Hepatic stellate cell (primary cell): ENCODE results near the gene ABHD17A.
"Not testable (repeated sequence)": the region's sequence is repeated elsewhere in the genome, so short reads cannot be mapped to it uniquely, and the experiment has no call there.

Experiments used
- DNase-seq: peaks from one replicate; pipeline ENCODE4 v3.0.0; 2011; ENCODE audit warnings: low spot score

ABHD17A gene

GRCh38 chr19:1910177-1910576 is 24.9 kb upstream of the ABHD17A start:
- DNase-seq = peak; percentile 37

DNA sequence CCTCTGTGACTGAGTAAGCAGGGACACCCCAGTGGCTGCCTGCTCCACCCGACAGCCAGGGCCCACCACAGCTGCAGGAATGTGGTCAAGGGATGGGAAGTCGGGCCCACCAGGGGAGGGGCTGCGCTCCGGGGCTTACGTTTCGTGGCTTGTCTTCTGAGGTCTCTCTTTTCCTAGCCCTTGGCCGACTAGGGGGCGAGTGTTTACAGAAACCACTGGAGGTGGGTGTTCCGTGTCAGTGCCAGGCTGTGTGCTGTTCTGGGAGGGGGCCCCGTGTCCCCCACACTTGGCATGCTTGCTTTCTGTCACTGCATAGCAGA is 24.4 kb upstream of the ABHD17A start:
- DNase-seq = no peak

- DNase-seq = no peak
Measured at GRCh38 chr19:1908364-1908678, 23.0 kb upstream of the ABHD17A start.

- DNase-seq = no peak
Measured at GRCh38 chr19:1907563-1908363, 22.5 kb upstream of the ABHD17A start.

DNA sequence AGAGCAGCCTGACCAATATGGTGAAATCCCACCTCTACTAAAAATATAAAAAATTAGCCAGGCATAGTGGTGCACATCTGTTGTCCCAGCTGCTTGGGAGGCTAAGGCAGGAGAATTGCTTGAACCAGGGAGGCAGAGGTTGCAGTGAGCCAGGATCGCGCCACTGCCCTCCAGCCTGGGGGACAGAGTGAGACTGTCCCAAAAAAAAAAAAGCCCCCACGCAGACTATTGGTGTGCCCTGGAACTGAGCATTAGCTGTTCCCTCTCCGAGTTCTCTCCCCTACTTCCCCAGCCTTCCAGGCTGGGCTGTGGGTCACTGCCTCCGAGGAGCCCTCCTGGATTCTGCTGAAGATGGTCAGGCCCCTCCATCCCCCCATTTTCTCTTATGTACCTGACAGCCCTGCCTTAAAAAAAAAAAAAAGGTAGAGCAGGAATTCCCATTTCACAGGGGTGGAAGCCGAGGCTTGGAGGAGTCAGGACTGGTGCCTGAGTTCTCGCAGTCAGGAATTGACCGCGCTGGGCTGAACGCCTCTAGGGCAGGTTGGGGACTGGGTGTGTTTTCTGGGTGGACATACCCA is 21.8 kb upstream of the ABHD17A start:
- no peak for DNase-seq

DNA sequence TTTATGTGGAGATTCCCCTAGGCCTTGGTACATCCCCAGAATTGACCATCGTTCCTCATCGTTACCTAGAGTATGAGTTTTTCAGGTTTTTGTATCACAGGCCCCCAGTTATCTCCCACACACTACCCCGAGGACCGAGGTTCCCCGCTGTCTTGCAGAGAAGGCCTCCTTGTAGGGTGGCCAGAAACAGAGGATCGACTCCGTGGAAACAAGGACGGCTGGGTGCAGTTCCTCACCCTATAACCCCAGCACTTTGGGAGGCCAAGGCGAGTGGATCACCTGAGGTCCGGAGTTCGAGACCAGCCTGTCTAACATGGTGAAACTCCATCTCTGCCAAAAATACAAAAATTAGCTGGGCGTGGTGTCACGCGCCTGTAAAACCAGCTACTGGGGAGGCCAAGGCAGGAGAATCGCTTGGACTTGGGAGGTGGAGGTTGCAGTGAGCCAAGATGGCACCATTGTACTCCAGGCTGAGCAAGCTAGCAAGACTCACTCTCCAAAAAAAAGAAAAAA is 20.6 kb upstream of the ABHD17A start:
- no peak for DNase-seq

GRCh38 chr19:1905110-1905862 is 20.0 kb upstream of the ABHD17A start, which contains the start of the genes ADAT3 and SCAMP4:
ADAT3 (plus strand) TSS chr19:1905399; CDS start chr19:1912048, 6,649 bp downstream.
SCAMP4 (plus strand) TSS chr19:1905399; CDS start chr19:1915020, 9,621 bp downstream.
- DNase-seq = peak; percentile 98

GRCh38 chr19:1904860-1905109 is 19.5 kb upstream of the ABHD17A start:
- DNase-seq = no peak

GRCh38 chr19:1902923-1903322 is 17.6 kb upstream of the ABHD17A start:
- no peak for DNase-seq

- no peak for DNase-seq
Measured at GRCh38 chr19:1901940-1902404, 16.7 kb upstream of the ABHD17A start.

- DNase-seq = no peak
Measured at GRCh38 chr19:1896508-1896907, 11.2 kb upstream of the ABHD17A start.

DNA sequence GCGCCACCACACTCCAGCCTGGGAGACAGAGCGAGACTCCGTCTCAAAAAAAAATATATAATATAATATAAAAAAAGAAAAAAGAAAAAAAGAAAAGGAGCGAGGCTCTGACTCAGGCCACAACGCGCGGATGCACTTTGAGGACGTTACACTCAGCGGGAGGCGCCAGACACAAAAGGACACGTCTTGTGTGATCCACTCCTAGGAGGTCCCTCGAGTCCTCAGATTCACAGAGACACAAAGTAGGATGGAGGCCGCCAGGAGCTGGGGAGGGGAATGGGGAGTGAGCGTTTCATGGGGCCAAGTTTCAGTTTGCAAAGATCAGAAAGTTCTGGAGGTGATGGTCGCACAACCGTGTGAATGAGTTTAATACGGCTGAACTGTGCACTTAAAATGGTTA is 8.5 kb upstream of the ABHD17A start:
- no peak for DNase-seq

DNA sequence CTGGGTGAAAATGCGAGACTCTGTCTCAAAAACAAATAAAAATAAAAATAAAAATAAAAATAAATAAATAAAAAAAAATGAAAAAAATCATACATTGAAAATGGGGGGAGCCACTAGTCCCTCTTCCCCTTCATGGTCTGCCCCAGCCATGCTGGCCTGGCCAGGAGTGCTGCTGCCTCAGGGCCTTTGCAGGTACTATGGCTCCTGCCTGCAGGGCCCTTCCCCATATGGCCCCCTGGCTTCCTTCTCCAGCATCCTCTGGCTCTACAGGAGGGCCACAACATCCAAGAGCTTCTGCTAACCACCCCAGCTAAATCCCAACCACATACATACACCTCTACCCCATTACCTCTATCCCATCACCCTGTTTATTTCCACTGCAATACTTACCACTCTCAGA is 4.6 kb upstream of the ABHD17A start:
- no peak for DNase-seq

DNA sequence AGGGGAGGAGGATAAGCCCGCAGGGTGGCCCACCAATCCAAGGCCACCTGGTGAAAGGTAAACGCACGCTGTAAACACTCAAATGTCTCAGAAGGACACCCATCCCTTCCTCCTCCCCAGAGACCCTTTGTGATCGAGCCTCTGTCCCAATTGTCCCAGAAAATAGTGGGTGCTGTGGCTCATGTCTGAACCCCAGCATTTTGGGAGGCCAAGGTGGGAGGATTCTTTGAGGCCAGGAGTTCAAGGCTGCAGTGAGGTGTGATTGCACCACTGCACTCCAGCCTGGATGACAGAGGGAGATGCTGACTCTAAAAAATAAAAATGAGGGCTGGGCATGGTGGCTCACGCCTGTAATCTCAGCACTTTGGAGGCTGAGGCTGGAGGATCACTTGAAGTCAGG is 3.1 kb upstream of the ABHD17A start:
- no peak for DNase-seq

- not testable (repeated sequence) for DNase-seq
Measured at GRCh38 chr19:1886360-1886759, 1.1 kb upstream of the ABHD17A start.

DNA sequence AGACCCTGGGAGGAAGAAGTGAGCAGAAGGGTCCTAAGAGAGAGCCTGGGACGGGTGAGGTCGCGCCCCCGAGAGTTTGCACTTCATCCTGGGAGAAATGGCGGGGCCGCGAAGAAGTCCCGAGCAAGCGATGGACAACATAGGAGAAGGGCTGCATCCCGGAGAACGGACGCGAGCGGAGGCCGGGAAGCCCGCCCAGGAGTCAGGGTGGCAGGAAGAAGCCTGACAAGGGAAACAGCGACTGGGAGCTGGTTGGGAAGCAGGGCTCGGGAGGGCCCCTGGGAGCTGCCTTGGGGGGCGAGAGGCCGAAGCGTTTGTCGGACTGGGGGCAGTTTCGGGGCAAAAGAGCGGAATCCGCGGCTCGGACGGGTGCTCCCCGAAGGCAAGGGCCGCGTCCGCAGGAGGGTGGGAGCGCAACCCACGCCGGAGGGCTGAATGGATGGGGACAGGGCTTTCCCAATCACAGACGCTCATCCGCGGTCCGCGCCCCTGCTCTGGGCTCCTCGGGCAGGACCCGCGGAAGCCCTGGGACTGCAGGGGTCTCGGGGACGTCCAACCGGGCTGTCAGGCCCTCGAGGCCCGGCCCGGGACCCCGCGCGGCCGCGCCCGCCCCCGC is 469 bp downstream of the ABHD17A start:
- peak; percentile 58 for DNase-seq

GRCh38 chr19:1884291-1884718 is 991 bp downstream of the ABHD17A start:
- DNase-seq = no peak

DNA sequence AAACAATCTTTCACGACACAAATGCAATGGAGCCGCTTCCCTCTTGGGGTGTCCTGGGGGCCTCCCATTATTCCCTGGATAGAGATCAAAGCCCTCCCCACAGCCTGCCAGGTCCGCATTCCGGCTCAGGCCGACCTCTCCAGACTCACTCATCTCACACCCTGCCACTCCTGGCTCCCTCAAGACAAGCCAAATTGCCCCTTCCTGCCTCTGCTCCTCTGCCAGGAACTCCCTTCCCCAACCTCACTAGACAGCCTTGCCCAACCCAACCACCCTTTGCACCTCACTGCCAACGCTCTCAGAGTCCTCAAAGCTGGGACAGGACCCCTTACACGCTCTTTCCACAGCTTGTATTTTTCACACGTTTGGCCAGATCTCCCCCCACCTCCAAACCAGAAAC is 1.5 kb downstream of the ABHD17A start:
- DNase-seq = no peak

- DNase-seq = no peak
Measured at GRCh38 chr19:1882786-1883692, 2.3 kb downstream of the ABHD17A start.

- DNase-seq = no peak
Measured at GRCh38 chr19:1882089-1882785, 3.1 kb downstream of the ABHD17A start.
